H9 (cell line): ENCODE data around the gene KHK. TPM values are rescaled to one million over a fixed set of nuclear protein-coding genes. Genes with fewer than 3 reads are reported as not detected.

Experiments
- DNase-seq: peaks from one replicate; pipeline ENCODE4 v3.0.0-alpha.2; 2017
- H2AFZ ChIP-seq: one replicate; pipeline ENCODE4 v1.6.1; 2013; ENCODE audit warnings: mild to moderate bottlenecking, low read length, control low read depth, moderate library complexity
- H2AK5ac ChIP-seq: 2 replicates; pipeline ENCODE4 v1.6.1; 2013; ENCODE audit warnings: low read length, control low read depth, mixed read lengths; ENCODE audit not compliant: insufficient read length
- H2BK120ac ChIP-seq: one replicate; pipeline ENCODE4 v1.6.1; 2013; ENCODE audit warnings: low read depth, mild to moderate bottlenecking, low read length, control low read depth, inconsistent platforms; ENCODE audit not compliant: poor library complexity, severe bottlenecking
- H2BK12ac ChIP-seq: 2 replicates; pipeline ENCODE4 v1.6.1; 2013; ENCODE audit warnings: low read length, control low read depth, mixed read lengths, low read depth; ENCODE audit not compliant: insufficient read length
- H2BK15ac ChIP-seq: 2 replicates; pipeline ENCODE4 v1.6.1; 2013; ENCODE audit warnings: low read depth, low read length, control low read depth
- H2BK20ac ChIP-seq: one replicate; pipeline ENCODE4 v1.6.1; 2013; ENCODE audit warnings: low read depth, mild to moderate bottlenecking, low read length, control low read depth, inconsistent platforms; ENCODE audit not compliant: poor library complexity, severe bottlenecking
- H2BK5ac ChIP-seq: 2 replicates; pipeline ENCODE4 v1.6.1; 2013; ENCODE audit warnings: low read length, control low read depth, mixed read lengths; ENCODE audit not compliant: insufficient read length
- H3K14ac ChIP-seq: 2 replicates; pipeline ENCODE4 v1.6.1; 2013; ENCODE audit warnings: low read length, control low read depth; ENCODE audit not compliant: insufficient read depth
- H3K18ac ChIP-seq: 2 replicates; pipeline ENCODE4 v1.6.1; 2013; ENCODE audit warnings: low read depth, mild to moderate bottlenecking, mixed read lengths, low read length, control low read depth; ENCODE audit not compliant: insufficient read length
- H3K23ac ChIP-seq: 2 replicates; pipeline ENCODE4 v1.6.1; 2013; ENCODE audit warnings: low read length, control low read depth, mixed read lengths, low read depth; ENCODE audit not compliant: insufficient read length
- H3K23me2 ChIP-seq: 2 replicates; pipeline ENCODE4 v1.6.1; 2013; ENCODE audit warnings: low read depth, mild to moderate bottlenecking, mixed read lengths, low read length, control low read depth; ENCODE audit not compliant: insufficient read length, poor library complexity, severe bottlenecking
- H3K27ac ChIP-seq: 2 replicates; pipeline ENCODE4 v1.5.1; 2013; ENCODE audit warnings: low read length, control low read depth, mixed read lengths, low read depth; ENCODE audit not compliant: insufficient read length
- H3K27me3 ChIP-seq: 2 replicates; pipeline ENCODE4 v1.6.1; 2013; ENCODE audit warnings: low read length, control low read depth, inconsistent platforms; ENCODE audit not compliant: insufficient read depth
- H3K4ac ChIP-seq: 2 replicates; pipeline ENCODE4 v1.6.1; 2013; ENCODE audit warnings: low read depth, mild to moderate bottlenecking, control low read depth, inconsistent platforms, low read length, moderate library complexity
- H3K4me1 ChIP-seq: 2 replicates; pipeline ENCODE4 v1.6.1; 2013; ENCODE audit warnings: low read length, control low read depth, inconsistent platforms; ENCODE audit not compliant: insufficient read depth
- H3K4me2 ChIP-seq: 2 replicates; pipeline ENCODE4 v1.6.1; 2013; ENCODE audit warnings: low read length, control low read depth, mixed read lengths; ENCODE audit not compliant: insufficient read length, insufficient read depth
- H3K56ac ChIP-seq: 2 replicates; pipeline ENCODE4 v1.6.1; 2013; ENCODE audit warnings: low read depth, mild to moderate bottlenecking, mixed read lengths, low read length, control low read depth; ENCODE audit not compliant: insufficient read length
- H3K79me1 ChIP-seq: 2 replicates; pipeline ENCODE4 v1.6.1; 2013; ENCODE audit warnings: low read depth, mild to moderate bottlenecking, moderate library complexity, low read length, control low read depth, inconsistent platforms; ENCODE audit not compliant: insufficient read depth, poor library complexity, severe bottlenecking
- H3K79me2 ChIP-seq: 2 replicates; pipeline ENCODE4 v1.6.1; 2013; ENCODE audit warnings: low read length, control low read depth, inconsistent platforms; ENCODE audit not compliant: insufficient read depth
- H3K9ac ChIP-seq: 2 replicates; pipeline ENCODE4 v1.6.1; 2013; ENCODE audit warnings: low read length, control low read depth, mixed read lengths; ENCODE audit not compliant: insufficient read length; ENCODE audit errors: extremely low read depth
- H3K9me3 ChIP-seq: one replicate; pipeline ENCODE4 v1.6.1; 2013; ENCODE audit warnings: low read depth, low read length, inconsistent platforms; ENCODE audit not compliant: control insufficient read depth
- H3T11ph ChIP-seq: one replicate; pipeline ENCODE4 v1.6.1; 2013; ENCODE audit warnings: mild to moderate bottlenecking, low read length, control low read depth, inconsistent platforms
- H4K20me1 ChIP-seq: one replicate; pipeline ENCODE4 v1.6.1; 2013; ENCODE audit not compliant: control insufficient read depth, insufficient read length, insufficient read depth
- H4K5ac ChIP-seq: 2 replicates; pipeline ENCODE4 v1.6.1; 2013; ENCODE audit warnings: low read depth, mild to moderate bottlenecking, mixed read lengths, low read length, control low read depth; ENCODE audit not compliant: insufficient read length
- H4K8ac ChIP-seq: replicated peaks from 2 replicates; pipeline ENCODE4 v1.6.1; 2013; ENCODE audit warnings: low read length, control low read depth, mixed read lengths, low read depth; ENCODE audit not compliant: insufficient read length
- H4K91ac ChIP-seq: 2 replicates; pipeline ENCODE4 v1.6.1; 2013; ENCODE audit warnings: low read depth, mild to moderate bottlenecking, moderate library complexity, mixed read lengths, low read length, control low read depth; ENCODE audit not compliant: insufficient read length
- H3K27ac Mint-ChIP-seq, 3 experiments: 2 replicates in 2 of 3; 3 replicates in 1 of 3; pipeline ENCODE4 v1.8.0; 2020 to 2021; ENCODE audit warnings: mixed read lengths in 3 of 3, mild to moderate bottlenecking in 1 of 3, moderate library complexity in 1 of 3
- H3K27me3 Mint-ChIP-seq: 2 replicates; pipeline ENCODE4 v1.8.0; 2021; ENCODE audit warnings: low read depth, mild to moderate bottlenecking, moderate library complexity, mixed read lengths
- H3K36me3 Mint-ChIP-seq, 3 experiments: 2 replicates in 2 of 3; 3 replicates in 1 of 3; pipeline ENCODE4 v1.8.0; 2020 to 2021; ENCODE audit warnings: low read depth in 3 of 3, mixed read lengths in 3 of 3; ENCODE audit not compliant: insufficient read depth in 1 of 3
- H3K4me1 Mint-ChIP-seq, 2 experiments: 2 replicates each; pipeline ENCODE4 v1.8.0; 2020; ENCODE audit warnings: mixed read lengths in 2 of 2
- H3K4me3 Mint-ChIP-seq, 2 experiments: 2 replicates in 1 of 2; 3 replicates in 1 of 2; pipeline ENCODE4 v1.8.0; 2020 to 2021; ENCODE audit warnings: mild to moderate bottlenecking in 2 of 2, mixed read lengths in 2 of 2, moderate library complexity in 1 of 2
- H3K9me3 Mint-ChIP-seq, 2 experiments: 2 replicates in 1 of 2; 3 replicates in 1 of 2; pipeline ENCODE4 v1.8.0; 2020; ENCODE audit warnings: mild to moderate bottlenecking in 2 of 2, mixed read lengths in 2 of 2, moderate library complexity in 1 of 2
- WGBS: extraction: QIAGEN DNeasy Blood & Tissue Kit; methylation state at CpG from one replicate; pipeline ENCODE4 v1.1.7; 2013; ENCODE audit warnings: missing lambda C conversion rate, low lambda C conversion rate, mixed read lengths; ENCODE audit not compliant: insufficient read length; ENCODE audit errors: extremely low coverage; 5-methylcytosine and 5-hydroxymethylcytosine counted together
- total RNA-seq: library from RNA; stranded (reverse); gene quantifications from 2 replicates; pipeline ENCODE4 v1.2.1, GENCODE V29; 2021
- TF ChIP-seq, protein P1 (sequence below): fragments of 200-600 bp; sonication (generic); conservative IDR thresholded peaks from 3 replicates; pipeline ENCODE4 v1.8.0; 2021; ENCODE audit warnings: antibody characterized with exemption, mild to moderate bottlenecking

KHK gene
- total RNA-seq, 1 experiment from 2014 or later: 12.1 TPM

- Histone ChIP-seq H3K9ac (peak within 1 kb of the TSS; percentile 71), H3K79me2 (no peaks in the 10 kb centered on the region), H3K23me2 (peaks cover 10% of the 10 kb centered on the region), H2BK12ac (no peak within 1 kb of the TSS), H4K5ac (no peak within 1 kb of the TSS), H3K9me3 (no peaks in the 10 kb centered on the region), H3T11ph (no peak within 1 kb of the TSS), H3K4me2 (peak within 1 kb of the TSS; percentile 59), H2BK15ac (peak within 1 kb of the TSS; percentile 41; the same call in 1 of the 2 replicates), H3K27me3 (no peaks in the 10 kb centered on the region), H2AFZ (peak within 1 kb of the TSS; percentile 10), H3K23ac (no peak within 1 kb of the TSS), H2BK5ac (no peak within 1 kb of the TSS), H4K91ac (no peak within 1 kb of the TSS), H3K4me1 (peaks cover 4% of the 10 kb centered on the region; the same call in 1 of the 2 replicates), H2AK5ac (no peak within 1 kb of the TSS), H3K56ac (no peak within 1 kb of the TSS), H4K20me1 (no peaks in the 10 kb centered on the region), H4K8ac (no peak within 1 kb of the TSS), H3K18ac (peak within 1 kb of the TSS; percentile 44), H3K4ac (no peak within 1 kb of the TSS), H3K27ac (no peak within 1 kb of the TSS), H2BK120ac (no peak within 1 kb of the TSS), H2BK20ac (no peak within 1 kb of the TSS), H3K79me1 (no peaks in the 10 kb centered on the region), H3K14ac (peak within 1 kb of the TSS; percentile 85; the same call in 1 of the 2 replicates)
- Mint-ChIP-seq H3K27ac (peak within 1 kb of the TSS; percentile 94 to 99 (median 99)), H3K9me3 (peaks cover 7 to 16% of the 10 kb centered on the region in 2 experiments), H3K4me1 (peaks cover 10 to 14% of the 10 kb centered on the region in 2 experiments), H3K36me3 (peaks cover 23 to 33% (median 31%) of the 10 kb centered on the region in 3 experiments), H3K4me3 (peak within 1 kb of the TSS; percentile 94 to 97), H3K27me3 (peaks cover 9% of the 10 kb centered on the region)
- TF ChIP-seq, protein P1, sequence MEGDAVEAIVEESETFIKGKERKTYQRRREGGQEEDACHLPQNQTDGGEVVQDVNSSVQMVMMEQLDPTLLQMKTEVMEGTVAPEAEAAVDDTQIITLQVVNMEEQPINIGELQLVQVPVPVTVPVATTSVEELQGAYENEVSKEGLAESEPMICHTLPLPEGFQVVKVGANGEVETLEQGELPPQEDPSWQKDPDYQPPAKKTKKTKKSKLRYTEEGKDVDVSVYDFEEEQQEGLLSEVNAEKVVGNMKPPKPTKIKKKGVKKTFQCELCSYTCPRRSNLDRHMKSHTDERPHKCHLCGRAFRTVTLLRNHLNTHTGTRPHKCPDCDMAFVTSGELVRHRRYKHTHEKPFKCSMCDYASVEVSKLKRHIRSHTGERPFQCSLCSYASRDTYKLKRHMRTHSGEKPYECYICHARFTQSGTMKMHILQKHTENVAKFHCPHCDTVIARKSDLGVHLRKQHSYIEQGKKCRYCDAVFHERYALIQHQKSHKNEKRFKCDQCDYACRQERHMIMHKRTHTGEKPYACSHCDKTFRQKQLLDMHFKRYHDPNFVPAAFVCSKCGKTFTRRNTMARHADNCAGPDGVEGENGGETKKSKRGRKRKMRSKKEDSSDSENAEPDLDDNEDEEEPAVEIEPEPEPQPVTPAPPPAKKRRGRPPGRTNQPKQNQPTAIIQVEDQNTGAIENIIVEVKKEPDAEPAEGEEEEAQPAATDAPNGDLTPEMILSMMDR: no peak
- peak; percentile 96 for DNase-seq
- WGBS: no CpG with 5 or more reads among the region's 67 CpGs
Observed at GRCh38 chr2:27050996-27051901, 35.3 kb upstream of the KHK start, which contains the start of gene AGBL5. Gene AGBL5, plus strand, starts transcription at chr2:27051668. Its CDS starts 1,291 bp downstream, at chr2:27052959.
